Keratinocyte (primary cell): ENCODE data around the gene GTF2I. TPM values are rescaled to one million over a fixed set of nuclear protein-coding genes. Genes with fewer than 3 reads are reported as not detected.
A peak's percentile ranks its signal among the peaks of the same experiment; 100 is the strongest.
"Not testable (repeated sequence)": the region's sequence is repeated elsewhere in the genome, so short reads cannot be mapped to it uniquely, and the experiment has no call there.

ENCODE experiments used
- DNase-seq: peaks from one replicate; pipeline ENCODE4 v3.0.0-alpha.2; 2011; ENCODE audit warnings: low read depth, missing footprints, low spot score
- FAIRE-seq: peaks from 2 replicates; lab custom pipeline; 2011; peaks lifted over from hg19 to GRCh38; lab: Jason Lieb, UNC
- H2AFZ ChIP-seq: 2 replicates; pipeline ENCODE4 v1.6.0; 2012; ENCODE audit warnings: low read length, control low read depth, inconsistent platforms; ENCODE audit not compliant: control insufficient read depth
- H3K27ac ChIP-seq: 2 replicates; pipeline ENCODE4 v1.5.1; 2011; ENCODE audit warnings: low read length; ENCODE audit not compliant: control insufficient read depth, insufficient read depth
- H3K27me3 ChIP-seq: 3 replicates; pipeline ENCODE4 v1.6.0; 2011; ENCODE audit warnings: low read length; ENCODE audit not compliant: control insufficient read depth, insufficient read depth; ENCODE audit errors: extremely low read depth
- H3K36me3 ChIP-seq, 2 experiments: 2 replicates in 1 of 2; 3 replicates in 1 of 2; pipeline ENCODE4 v1.5.1; 2011; ENCODE audit warnings: low read length in 2 of 2, mild to moderate bottlenecking in 1 of 2; ENCODE audit not compliant: control insufficient read depth in 2 of 2, insufficient read depth in 2 of 2; ENCODE audit errors: extremely low read depth in 1 of 2
- H3K4me1 ChIP-seq: 3 replicates; pipeline ENCODE4 v1.5.1; 2011; ENCODE audit warnings: low read length; ENCODE audit not compliant: control insufficient read depth, insufficient read depth; ENCODE audit errors: extremely low read depth
- H3K4me2 ChIP-seq: 3 replicates; pipeline ENCODE4 v1.6.0; 2011; ENCODE audit warnings: low read depth, low read length; ENCODE audit not compliant: control insufficient read depth, insufficient read depth; ENCODE audit errors: extremely low read depth
- H3K4me3 ChIP-seq, 3 experiments: fragments of 200-600 bp in 1 of 3; sonication (generic) in 1 of 3; 2 replicates in 2 of 3; 3 replicates in 1 of 3; pipeline ENCODE4 v1.5.1; 2011 to 2016; ENCODE audit warnings: low read length in 3 of 3, mild to moderate bottlenecking in 3 of 3, control low read depth in 2 of 3, inconsistent platforms in 1 of 3, low read depth in 1 of 3, mixed read lengths in 1 of 3, mixed run types in 1 of 3, moderate library complexity in 1 of 3; ENCODE audit not compliant: control insufficient read depth in 2 of 3, insufficient read depth in 2 of 3; ENCODE audit errors: extremely low read depth in 1 of 3
- H3K79me2 ChIP-seq: 2 replicates; pipeline ENCODE4 v1.6.0; 2012; ENCODE audit warnings: low read length; ENCODE audit not compliant: control insufficient read depth, insufficient read depth
- H3K9ac ChIP-seq: 3 replicates; pipeline ENCODE4 v1.6.0; 2011; ENCODE audit warnings: low read length; ENCODE audit not compliant: control insufficient read depth, insufficient read depth; ENCODE audit errors: extremely low read depth
- H3K9me1 ChIP-seq: 3 replicates; pipeline ENCODE4 v1.6.0; 2011; ENCODE audit warnings: low read length; ENCODE audit not compliant: control insufficient read depth, insufficient read depth; ENCODE audit errors: extremely low read depth
- H3K9me3 ChIP-seq: 2 replicates; pipeline ENCODE4 v1.5.1; 2012; ENCODE audit warnings: low read depth, low read length; ENCODE audit not compliant: control insufficient read depth
- H4K20me1 ChIP-seq: 3 replicates; pipeline ENCODE4 v1.6.0; 2011; ENCODE audit warnings: low read length; ENCODE audit not compliant: control insufficient read depth, insufficient read depth; ENCODE audit errors: extremely low read depth
- dilution Hi-C: fragments of 300-500 bp; cut with MboI; formaldehyde crosslinking; loops from one replicate; pipeline ENCODE4 v1.7.0; 2020; ENCODE audit warnings: low sequenced_read_pairs; ENCODE audit not compliant: extremely low pct_ligation_motif_present
- polyA plus RNA-seq, 5 experiments: library from polyadenylated mRNA; depleted of rRNA in 3 of 5; stranded (reverse) in 3 of 5; stranded (forward) in 1 of 5; unstranded in 1 of 5; fragments of >200 nt; gene quantifications; 1 replicate in 1 of 5; 2 replicates in 3 of 5; 3 replicates in 1 of 5; pipeline versions ENCODE4 v1.2.1 to v1.2.3, GENCODE V29; 2011 to 2012; ENCODE audit warnings: missing spikeins in 2 of 5, low read depth in 1 of 5, low replicate concordance in 1 of 5

GTF2I gene
- polyA plus RNA-seq, 1 donor (not counting 4 experiments of a cell fraction or from before 2014, with no cell fraction given) = 56.1 TPM

DNA sequence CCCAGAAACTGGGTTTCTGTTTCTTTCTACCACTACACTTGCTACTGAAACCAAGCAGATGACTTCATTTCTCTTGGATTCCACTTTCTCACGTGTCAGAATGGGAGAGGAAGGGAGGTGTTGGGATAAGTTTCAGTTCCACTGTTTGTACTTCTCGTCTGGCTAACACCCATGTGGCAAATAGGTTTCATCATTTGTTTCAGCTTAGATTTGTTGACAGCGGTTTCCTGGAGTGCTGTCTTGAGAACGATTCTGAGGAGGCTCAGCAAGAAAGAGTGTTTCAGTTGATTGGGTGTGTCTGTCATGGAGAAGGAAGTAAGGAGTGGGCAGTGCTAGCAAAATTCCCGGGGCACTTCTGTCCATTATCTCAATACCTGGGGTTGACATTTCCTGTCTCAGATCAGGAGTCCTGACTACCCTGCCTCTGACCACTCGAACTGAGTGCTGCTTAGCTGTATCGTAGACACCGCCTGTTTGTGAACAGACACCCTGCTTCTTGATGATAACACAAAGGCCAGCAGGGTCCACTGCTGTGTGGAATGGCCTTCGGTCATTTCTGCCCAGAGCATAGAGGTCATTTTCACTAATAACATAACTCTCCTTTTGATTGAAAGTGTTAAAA, 86.5 kb downstream of the GTF2I start:
- H3K4me1 ChIP-seq, H3K9ac ChIP-seq, FAIRE-seq, H3K9me1 ChIP-seq, H3K4me2 ChIP-seq, H3K9me3 ChIP-seq, H3K79me2 ChIP-seq, H3K27me3 ChIP-seq, H3K27ac ChIP-seq, dilution Hi-C loops, H4K20me1 ChIP-seq, H3K4me3 ChIP-seq, H2AFZ ChIP-seq, DNase-seq, H3K36me3 ChIP-seq: not testable (repeated sequence)

DNA sequence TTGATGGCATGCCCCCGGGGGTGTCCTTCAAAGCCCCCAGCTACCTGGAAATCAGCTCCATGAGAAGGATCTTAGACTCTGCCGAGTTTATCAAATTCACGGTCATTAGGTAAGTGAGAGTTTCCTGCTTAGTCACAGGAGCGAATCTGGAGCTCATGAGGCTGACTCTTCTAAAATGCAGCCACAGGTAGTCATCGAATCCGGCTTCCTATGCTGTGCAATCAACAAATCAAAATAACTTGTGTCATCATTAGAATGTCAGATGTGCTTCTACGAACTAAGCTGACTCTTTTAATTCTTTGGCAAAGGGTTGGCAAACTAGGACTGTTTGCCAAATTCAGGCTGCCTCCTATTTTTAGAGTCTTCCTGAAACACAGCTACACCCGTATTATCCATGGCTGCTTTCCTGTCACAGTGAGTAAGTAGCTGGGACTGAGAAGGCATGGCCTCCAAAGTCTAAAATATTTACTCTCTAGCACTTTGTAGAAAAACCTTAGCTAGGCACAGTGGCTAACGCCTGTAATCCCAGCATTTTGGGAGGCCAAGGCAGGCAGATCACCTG, 96.5 kb downstream of the GTF2I start:
- not testable (repeated sequence) for FAIRE-seq, H3K9me1 ChIP-seq, H3K27ac ChIP-seq

DNA sequence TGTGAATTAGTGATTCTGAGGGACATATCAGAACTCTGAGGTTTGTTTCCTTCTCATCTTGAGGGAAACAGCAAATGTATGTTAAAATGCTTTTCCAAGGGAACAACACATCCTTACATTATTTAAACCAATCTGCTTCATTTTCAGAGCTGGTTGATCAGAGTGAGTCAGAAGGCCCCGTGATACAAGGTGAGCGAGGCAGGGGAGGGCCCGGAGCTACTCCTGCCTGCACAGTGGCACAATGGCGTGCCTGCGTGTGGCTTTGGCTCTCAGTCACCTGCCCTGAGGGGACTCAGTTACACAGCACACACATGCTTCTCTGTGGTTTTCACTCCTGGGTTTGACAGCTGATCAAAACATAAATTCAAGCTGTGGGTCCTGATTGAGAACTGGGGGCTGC, 99.2 kb downstream of the GTF2I start:
- H3K27me3 ChIP-seq, H3K4me3 ChIP-seq, DNase-seq, dilution Hi-C loops, FAIRE-seq, H3K9me1 ChIP-seq, H4K20me1 ChIP-seq, H3K4me1 ChIP-seq, H3K9ac ChIP-seq, H2AFZ ChIP-seq, H3K9me3 ChIP-seq, H3K36me3 ChIP-seq, H3K4me2 ChIP-seq, H3K27ac ChIP-seq, H3K79me2 ChIP-seq: not testable (repeated sequence)

More for the DNA sequence above, 96.5 kb downstream of the GTF2I start:
- H4K20me1 ChIP-seq, DNase-seq, H3K36me3 ChIP-seq, H3K4me1 ChIP-seq, H2AFZ ChIP-seq, H3K4me2 ChIP-seq, H3K79me2 ChIP-seq, H3K9me3 ChIP-seq, dilution Hi-C loops, H3K27me3 ChIP-seq, H3K9ac ChIP-seq, H3K4me3 ChIP-seq: not testable (repeated sequence)

DNA sequence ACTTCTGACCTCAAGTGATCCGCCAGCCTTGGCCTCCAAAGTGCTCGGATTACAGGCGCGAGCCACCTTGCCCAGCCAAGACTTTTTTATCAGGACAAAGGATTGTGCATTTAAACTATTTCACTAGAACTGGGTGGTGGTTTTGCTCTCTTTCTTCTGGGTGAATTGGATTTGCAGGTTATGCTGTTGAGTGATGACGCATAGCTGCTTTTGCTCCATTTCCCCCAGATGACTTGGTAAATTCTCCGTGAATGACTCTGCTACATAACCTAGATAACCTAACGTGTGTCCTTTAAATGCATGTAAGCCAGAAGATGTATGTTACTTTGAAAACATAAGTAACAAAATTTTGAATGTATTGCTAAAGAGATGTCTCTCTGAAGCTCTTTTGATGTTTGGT, 100.8 kb downstream of the GTF2I start:
- dilution Hi-C loops, FAIRE-seq: not testable (repeated sequence)

DNA sequence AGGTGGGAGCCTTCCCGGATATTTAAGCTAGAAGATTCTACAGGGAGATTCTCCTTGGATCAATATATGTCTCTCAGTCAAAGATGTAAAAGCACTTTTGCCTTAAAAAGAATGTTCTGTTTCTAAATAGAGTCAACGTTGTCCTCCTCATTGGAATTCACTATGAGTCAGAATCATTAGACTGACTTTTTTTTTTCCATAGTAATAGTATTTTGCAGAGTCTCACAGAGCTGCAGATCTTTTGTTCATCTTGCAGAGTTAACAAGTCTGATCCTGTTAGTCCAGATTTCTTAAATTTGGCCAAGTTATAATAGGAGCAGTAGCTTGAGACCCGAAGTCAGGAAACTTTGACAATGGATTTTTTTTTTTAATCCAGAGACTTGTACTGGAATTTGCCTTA, 101.5 kb downstream of the GTF2I start:
- dilution Hi-C loops, H4K20me1 ChIP-seq, H2AFZ ChIP-seq, DNase-seq, H3K9me3 ChIP-seq, H3K79me2 ChIP-seq, H3K4me3 ChIP-seq, H3K4me1 ChIP-seq, H3K27me3 ChIP-seq, FAIRE-seq, H3K9me1 ChIP-seq, H3K36me3 ChIP-seq: not testable (repeated sequence)
- Histone ChIP-seq H3K4me2 (peak overlapping the region; percentile 37), H3K27ac (peak overlapping the region; percentile 66), H3K9ac (peak overlapping the region; percentile 44)

More for the DNA sequence above, 100.8 kb downstream of the GTF2I start:
- not testable (repeated sequence) for DNase-seq, H3K27ac ChIP-seq, H3K79me2 ChIP-seq, H3K9me1 ChIP-seq, H3K27me3 ChIP-seq, H3K9ac ChIP-seq, H3K36me3 ChIP-seq, H4K20me1 ChIP-seq, H3K4me1 ChIP-seq, H3K4me3 ChIP-seq, H3K4me2 ChIP-seq, H3K9me3 ChIP-seq, H2AFZ ChIP-seq
